Measurements from ENCODE around the gene ABHD5. TPM values are rescaled to one million over a fixed set of nuclear protein-coding genes. Genes with fewer than 3 reads are reported as not detected.

Gene ABHD5
- total RNA-seq, 1 donor from 2014 or later: 36.1 TPM

- ATAC-seq: no peak
These were observed 4.4 kb upstream of the ABHD5 start for GRCh38 chr3:43686333-43686699.

DNA sequence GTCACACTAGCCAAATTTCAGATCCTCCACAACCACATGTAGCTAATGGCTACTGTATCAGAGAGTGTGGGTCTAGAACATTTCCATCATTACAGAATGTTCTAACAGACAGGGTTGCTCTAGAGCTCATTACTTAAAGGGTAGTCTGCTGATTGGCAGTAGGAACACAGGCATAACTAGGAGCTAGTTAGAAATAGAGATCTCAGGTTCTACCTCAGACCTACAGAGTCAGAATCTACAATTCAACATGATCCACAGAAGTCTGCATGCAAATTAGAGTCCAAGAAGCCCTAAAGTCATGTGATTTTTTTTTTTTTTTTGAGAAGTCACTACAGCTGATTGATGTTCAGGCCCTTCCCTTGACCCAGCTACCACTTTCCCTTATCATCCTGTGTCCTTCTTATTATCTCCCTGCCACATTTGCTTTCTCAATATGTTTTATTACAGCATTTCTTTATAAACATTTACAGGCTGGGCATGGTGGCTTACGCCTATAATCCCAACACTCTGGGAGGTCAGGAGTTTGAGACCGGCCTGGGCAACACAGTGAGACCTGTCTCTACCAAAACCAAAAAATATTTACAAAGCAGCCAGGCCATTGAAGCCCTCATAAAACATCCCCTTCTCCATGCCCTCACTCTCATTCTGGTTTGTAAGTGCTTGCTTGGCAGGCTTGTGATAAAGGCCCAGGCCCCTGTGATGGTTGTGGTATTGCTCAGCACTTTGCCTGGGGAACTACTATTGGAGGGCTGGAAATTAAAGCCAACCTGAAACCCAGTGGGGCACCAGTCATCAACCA, 3.8 kb upstream of the ABHD5 start:
- no peak for ATAC-seq

GRCh38 chr3:43687499-43687811, 3.3 kb upstream of the ABHD5 start:
- no peak for ATAC-seq

DNA sequence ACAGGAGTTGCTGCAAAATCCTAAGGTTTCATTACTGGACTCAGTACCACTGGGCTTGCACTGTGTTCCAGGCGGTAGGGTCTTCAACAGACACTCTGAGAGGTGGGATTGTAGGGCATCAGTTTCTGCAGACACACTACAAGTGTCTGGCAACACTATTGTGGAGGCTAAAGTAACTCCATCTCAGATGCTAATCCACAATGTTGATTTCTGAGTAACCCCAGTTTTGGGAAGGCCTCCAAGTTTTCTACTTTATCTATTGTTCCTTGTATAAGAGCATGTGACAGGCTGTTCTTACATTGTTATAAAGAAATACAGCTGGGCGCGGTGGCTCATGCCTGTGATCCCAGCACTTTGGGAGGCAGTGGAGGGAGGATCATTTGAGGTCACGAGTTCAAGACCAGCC, 2.5 kb upstream of the ABHD5 start:
- no peak for ATAC-seq

GRCh38 chr3:43689166-43689565, 1.6 kb upstream of the ABHD5 start:
- ATAC-seq: no peak

- ATAC-seq: peak; percentile 5
These were observed 855 bp upstream of the ABHD5 start for GRCh38 chr3:43689766-43690399.

DNA sequence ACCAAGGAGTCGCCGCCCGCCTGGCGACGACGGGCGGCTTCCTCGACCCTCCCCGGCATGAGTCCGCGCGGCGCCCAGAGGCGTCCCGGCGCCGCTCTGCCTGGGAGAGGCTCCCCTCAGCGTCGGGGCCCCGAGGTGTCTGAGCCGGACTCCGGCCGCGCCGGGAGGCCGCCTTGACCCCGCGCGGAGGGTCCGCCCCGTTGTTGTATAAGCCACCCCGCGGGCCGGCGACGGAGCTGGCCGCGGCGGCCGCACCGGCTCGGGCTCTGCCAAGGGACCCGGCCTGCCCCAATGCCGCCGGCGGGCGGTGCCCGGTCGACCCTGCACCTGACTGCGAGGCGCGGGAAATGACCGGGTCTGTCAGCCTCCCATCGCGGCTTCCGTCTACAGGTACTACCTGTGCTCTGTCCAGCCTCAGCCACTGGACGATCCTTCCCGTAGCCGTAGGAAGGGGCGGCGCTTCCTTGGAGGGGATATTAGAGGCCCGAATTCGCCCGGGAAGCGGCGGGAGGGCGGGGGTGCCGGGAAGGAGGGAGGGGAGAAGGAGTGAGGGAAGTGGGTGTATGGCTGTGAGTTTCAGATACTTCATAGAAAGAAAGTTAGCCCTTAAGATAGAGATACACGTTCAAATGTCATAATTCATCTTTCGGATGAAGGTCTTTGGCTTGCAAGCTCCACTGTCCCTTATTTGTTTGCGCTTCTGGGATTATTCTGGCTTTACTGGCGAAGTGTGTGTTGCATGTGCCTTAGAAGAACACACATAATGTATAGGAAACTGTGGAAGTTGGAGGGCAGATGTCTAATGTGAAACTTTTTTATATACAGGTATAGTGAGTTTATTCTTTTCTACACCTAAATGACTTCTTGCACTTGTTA, 620 bp downstream of the ABHD5 start:
- ATAC-seq: peak; percentile 36

DNA sequence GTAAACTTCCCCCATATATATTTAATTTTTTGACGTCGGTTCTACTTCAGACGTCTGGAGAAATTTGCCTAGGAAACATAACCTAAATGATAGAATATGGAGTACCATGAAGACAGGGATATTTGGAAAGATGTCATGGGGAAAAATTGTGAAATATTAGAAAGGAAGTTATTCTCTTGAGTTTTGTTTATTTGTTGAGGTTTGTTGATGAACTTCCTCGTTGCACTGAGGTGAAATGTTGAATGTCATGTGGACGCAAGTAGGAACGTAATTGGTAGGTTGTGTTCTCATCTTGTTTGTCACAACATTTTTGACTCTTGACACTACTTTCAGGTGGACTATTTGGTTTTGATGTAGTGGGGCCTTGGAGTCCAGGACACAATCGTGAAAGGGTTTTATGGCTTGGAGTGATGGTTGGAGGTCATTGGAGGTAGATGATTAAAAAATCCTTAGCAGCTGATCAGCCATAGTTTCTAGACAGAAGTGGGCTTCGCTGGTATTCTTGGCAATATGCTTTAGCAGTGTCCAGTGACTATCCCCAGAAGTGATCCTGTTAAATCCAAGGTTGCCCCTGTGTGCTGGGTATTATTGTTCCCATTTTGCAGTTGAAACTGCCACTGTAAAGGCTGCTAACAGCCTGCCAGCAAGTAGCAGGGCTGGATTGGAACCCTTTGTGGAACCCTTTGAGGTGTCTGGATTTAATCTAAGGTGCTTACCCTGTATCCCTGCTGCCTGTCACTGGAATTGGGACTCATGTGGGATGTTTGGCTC, 1.5 kb downstream of the ABHD5 start:
- ATAC-seq: no peak

- no peak for ATAC-seq
These were observed 2.2 kb downstream of the ABHD5 start for GRCh38 chr3:43692971-43693370.

DNA sequence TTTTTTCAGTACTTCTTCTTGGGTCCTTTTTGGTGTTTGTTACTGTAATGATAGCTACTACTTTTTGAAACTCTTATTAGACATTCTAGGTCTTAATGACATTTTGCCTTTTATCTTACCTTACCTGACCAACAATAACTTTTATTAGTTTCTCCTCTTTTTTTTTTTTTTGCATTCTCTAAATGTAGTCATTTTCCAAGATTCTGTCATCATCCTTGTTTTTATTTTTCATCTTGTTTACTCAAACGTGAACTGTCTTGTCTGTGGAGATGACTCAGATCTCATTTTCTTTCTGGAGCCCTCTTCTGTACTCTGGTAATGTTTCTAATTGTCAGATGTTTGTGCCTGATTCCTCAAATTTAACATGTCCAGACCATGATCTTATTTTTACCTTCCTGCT, 2.9 kb downstream of the ABHD5 start:
- ATAC-seq: no peak

DNA sequence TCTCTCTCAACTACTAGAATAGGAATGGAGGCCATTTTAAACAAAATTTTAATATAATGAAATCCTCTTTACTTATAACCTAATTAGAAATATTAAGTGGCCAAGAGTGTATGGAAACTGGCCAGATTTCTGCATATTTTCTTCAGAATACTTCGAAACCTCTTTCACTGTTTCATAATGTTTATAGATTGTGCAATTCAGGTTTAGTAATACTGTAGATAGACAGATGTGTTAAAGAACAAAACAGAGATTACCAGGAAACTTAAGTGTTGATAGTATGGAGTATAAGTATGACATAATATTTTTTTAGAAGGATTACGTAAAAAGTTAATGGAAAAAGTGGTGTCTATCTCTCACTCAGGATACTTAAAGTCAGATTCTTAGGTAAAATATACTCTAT, 4.7 kb downstream of the ABHD5 start:
- no peak for ATAC-seq

DNA sequence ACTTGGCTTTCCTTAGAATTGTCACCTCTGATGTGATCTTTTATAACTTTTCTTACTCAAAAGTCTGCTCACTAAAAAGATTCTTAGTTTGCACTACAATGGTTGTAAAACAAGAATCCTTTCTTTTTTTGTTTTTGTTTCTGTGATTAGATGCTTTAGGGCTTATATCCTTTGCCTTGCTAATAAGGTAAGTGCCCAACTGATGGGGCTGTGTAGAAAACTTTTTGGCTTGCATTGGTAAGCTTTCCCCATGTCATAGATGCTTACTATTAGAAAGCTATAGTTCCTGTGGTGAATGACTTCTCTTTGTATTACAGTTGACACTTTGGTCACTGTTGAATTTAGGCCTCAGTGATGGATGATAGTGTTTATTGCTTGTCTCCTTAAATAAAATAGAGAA, 5.1 kb downstream of the ABHD5 start:
- ATAC-seq: no peak

DNA sequence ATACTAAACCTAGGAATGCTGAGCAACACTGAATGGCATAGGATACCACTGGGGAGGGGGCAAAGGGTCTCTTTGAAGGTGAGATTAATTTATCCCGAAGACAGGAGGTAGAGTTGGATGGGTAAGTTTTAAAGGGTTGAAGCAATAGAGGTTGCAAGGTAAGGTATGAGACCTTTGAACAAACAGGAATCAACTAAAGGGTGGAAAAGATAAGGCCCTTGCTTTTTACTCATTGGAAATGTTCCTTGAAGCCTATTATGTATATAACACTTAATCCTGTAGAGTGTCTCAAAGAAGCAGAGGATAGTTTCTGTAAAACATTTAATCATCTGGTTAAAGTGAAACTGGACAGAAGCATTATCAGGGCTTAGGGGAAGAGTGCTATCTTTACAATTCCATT, 5.7 kb downstream of the ABHD5 start:
- ATAC-seq: no peak

DNA sequence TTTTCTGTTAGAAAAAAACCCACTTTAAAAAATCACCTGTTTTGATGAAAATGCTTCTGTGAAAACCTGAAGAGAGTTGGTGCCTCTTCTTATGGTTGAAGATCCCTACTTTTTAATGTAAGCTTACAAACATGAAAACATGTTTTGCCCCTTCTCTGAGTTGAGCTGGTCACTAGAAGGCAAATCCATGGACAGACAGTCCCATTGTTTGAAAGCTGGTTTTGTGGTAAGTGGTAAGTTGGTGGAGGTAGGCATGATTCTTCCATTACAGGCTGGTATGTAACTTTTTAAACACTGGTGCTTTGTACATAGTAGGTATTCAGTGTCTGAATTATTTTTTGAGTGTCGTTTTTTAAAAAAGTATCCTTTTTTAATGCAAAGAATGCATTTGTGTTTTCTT, 6.1 kb downstream of the ABHD5 start:
- ATAC-seq: no peak

GRCh38 chr3:43699864-43700263, 9.1 kb downstream of the ABHD5 start:
- peak; percentile 48 for ATAC-seq

- no peak for ATAC-seq
These were observed 14.0 kb downstream of the ABHD5 start for GRCh38 chr3:43704697-43705096.

GRCh38 chr3:43706342-43706741, 15.6 kb downstream of the ABHD5 start:
- no peak for ATAC-seq

DNA sequence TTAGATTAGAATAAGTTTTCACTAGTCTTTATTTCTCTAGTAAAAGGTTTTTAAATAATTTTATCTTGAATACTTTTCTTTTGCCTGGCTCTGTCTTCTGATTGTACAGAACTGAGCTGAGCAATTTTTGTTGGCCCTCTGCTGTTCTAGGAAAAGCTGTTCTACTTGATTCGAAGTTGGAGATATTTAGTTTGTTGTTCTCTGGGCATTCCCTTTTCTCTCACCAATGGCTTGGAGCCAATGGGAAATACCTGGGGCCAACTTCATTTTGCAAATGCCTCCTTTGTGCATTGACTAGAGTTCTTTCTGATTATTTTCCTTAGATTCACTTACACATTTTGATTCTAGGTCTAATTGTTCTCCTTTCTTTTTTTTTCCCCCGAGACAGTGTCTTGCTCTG, 16.5 kb downstream of the ABHD5 start:
- peak; percentile 26 for ATAC-seq

- ATAC-seq: peak; percentile 93
These were observed 17.3 kb downstream of the ABHD5 start for GRCh38 chr3:43707998-43708397.

DNA sequence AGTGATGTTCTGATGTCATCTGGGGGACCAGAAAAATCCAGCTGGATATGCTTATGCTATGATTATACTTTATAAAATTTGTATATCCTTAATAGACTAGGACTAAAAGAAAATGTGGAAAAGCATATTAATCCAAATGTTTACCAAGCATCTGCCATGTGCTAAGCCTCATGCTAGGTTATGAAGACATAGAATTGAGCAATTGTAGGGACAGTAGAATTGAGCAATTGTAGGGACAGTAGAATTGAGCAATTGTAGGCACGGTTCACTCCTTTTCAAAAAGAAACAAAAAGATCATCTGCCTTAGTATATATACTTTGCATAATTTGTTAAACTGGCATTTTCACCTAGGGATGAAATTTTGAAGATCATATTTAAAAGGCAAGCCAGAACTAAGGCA, 18.3 kb downstream of the ABHD5 start:
- peak; percentile 60 for ATAC-seq

DNA sequence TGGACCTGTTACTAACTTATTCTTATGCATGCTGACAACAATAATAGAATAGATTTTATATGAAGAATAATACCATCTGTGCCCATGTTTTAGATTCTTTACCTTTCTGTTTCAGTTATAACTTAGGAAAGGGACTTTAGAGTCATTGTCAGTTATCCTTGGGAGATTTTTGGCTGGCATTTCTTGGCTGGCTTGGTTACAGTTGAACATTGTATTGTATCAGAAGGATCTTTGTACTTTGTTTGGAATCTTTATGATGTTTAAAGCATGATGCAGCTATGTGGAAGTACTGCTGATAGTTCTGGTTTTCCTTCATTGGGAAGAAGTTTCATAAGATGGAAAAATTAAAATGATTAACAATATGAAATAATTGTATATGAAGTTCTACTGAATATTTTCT, 19.9 kb downstream of the ABHD5 start:
- no peak for ATAC-seq

- ATAC-seq: no peak
These were observed 27.6 kb downstream of the ABHD5 start for GRCh38 chr3:43718296-43718695.
